Islet of Langerhans (tissue), 1 donor: Measurements from ENCODE around the gene TMBIM4.

Experiments used
- FAIRE-seq: peaks from one replicate; lab custom pipeline; 2011; peaks lifted over from hg19 to GRCh38; lab: Jason Lieb, UNC

TMBIM4 gene

GRCh38 chr12:66139328-66139727 is 30.5 kb downstream of the TMBIM4 start:
- no peak for FAIRE-seq

- no peak for FAIRE-seq
These were observed 31.9 kb downstream of the TMBIM4 start for GRCh38 chr12:66137937-66138336.

- FAIRE-seq, result no peak
These were observed 37.4 kb downstream of the TMBIM4 start for GRCh38 chr12:66132408-66132807.

- FAIRE-seq, result no peak
These were observed 38.6 kb downstream of the TMBIM4 start for GRCh38 chr12:66131067-66131688.

GRCh38 chr12:66130267-66131066 is 39.3 kb downstream of the TMBIM4 start, which contains the start of gene LLPH:
Gene LLPH, minus strand, starts transcription at chr12:66130750. Its CDS starts 1,644 bp downstream, at chr12:66129106.
- FAIRE-seq, result peak; percentile 9

- FAIRE-seq, result no peak
These were observed 39.9 kb downstream of the TMBIM4 start for GRCh38 chr12:66129934-66130266.

GRCh38 chr12:66127650-66128049 is 42.1 kb downstream of the TMBIM4 start:
- FAIRE-seq, result no peak

GRCh38 chr12:66120477-66120876 is 49.3 kb downstream of the TMBIM4 start:
- no peak for FAIRE-seq

GRCh38 chr12:66119870-66120241 is 49.9 kb downstream of the TMBIM4 start:
- FAIRE-seq, result no peak

- FAIRE-seq, result no peak
These were observed 50.4 kb downstream of the TMBIM4 start for GRCh38 chr12:66119229-66119869.

- no peak for FAIRE-seq
These were observed 51.4 kb downstream of the TMBIM4 start for GRCh38 chr12:66118240-66118891.

- FAIRE-seq, result no peak
These were observed 52.6 kb downstream of the TMBIM4 start for GRCh38 chr12:66117242-66117641.

- no peak for FAIRE-seq
These were observed 54.7 kb downstream of the TMBIM4 start for GRCh38 chr12:66115071-66115600.

GRCh38 chr12:66113471-66113870 is 56.3 kb downstream of the TMBIM4 start:
- no peak for FAIRE-seq

GRCh38 chr12:66111605-66112004 is 58.2 kb downstream of the TMBIM4 start:
- FAIRE-seq, result no peak

- no peak for FAIRE-seq
These were observed 60.7 kb downstream of the TMBIM4 start for GRCh38 chr12:66109056-66109455.

GRCh38 chr12:66108386-66108785 is 61.4 kb downstream of the TMBIM4 start:
- no peak for FAIRE-seq

- FAIRE-seq, result peak; percentile 90
These were observed 62.3 kb downstream of the TMBIM4 start for GRCh38 chr12:66107451-66107915.

- no peak for FAIRE-seq
These were observed 66.5 kb downstream of the TMBIM4 start for GRCh38 chr12:66103016-66103913.

GRCh38 chr12:66092559-66093269 is 77.1 kb downstream of the TMBIM4 start:
- no peak for FAIRE-seq

- FAIRE-seq, result no peak
These were observed 79.6 kb downstream of the TMBIM4 start for GRCh38 chr12:66090157-66090556.
